GM12878 (cell line): ENCODE results near the gene FOXP1. TPM values are rescaled to one million over a fixed set of nuclear protein-coding genes. Genes with fewer than 3 reads are reported as not detected.

Experiments
- ATAC-seq: fragments of 200-7000 bp; cut with Tn5 transposase; 3 replicates; pipeline ENCODE4 v1.9.1; 2020; ENCODE audit warnings: mild to moderate bottlenecking, moderate library complexity
- BruUV-seq: library from RNA; stranded (reverse); fragments of 400-500 nt; replicated peaks from 2 replicates; lab custom pipeline; 2021; lab: Mats Ljungman, UMichigan
- CTCF ChIA-PET: fragments of 300-600 bp; sonication (Branson Sonifier 250); formaldehyde crosslinking; extraction: SDS; loops from one replicate; lab custom pipeline; 2021; ENCODE audit warnings: inconsistent platforms; lab: Yijun Ruan, JAX
- POLR2A ChIA-PET: fragments of 350-600 bp; formaldehyde crosslinking; extraction: SDS; loops from one replicate; lab custom pipeline; 2021; ENCODE audit warnings: inconsistent platforms; lab: Charles Lee
- RAD21 ChIA-PET: fragments of 300-600 bp; sonication (Branson Sonifier 250); formaldehyde crosslinking; loops from one replicate; lab custom pipeline; 2023; ENCODE audit warnings: antibody characterized with exemption; ENCODE audit not compliant: unreplicated experiment; lab: Charles Lee
- SMC1A ChIA-PET: fragments of 300-600 bp; sonication (Branson Sonifier 250); formaldehyde crosslinking; loops from one replicate; lab custom pipeline; 2023; ENCODE audit not compliant: unreplicated experiment, uncharacterized antibody; lab: Charles Lee
- DNase-seq: peaks from one replicate; pipeline ENCODE4 v3.0.0-alpha.2; 2011; ENCODE audit warnings: low read depth, low spot score
- FAIRE-seq: peaks from 3 replicates; lab custom pipeline; 2011; peaks lifted over from hg19 to GRCh38; lab: Jason Lieb, UNC
- H2AFZ ChIP-seq: 2 replicates; pipeline ENCODE4 v1.6.0; 2011; ENCODE audit warnings: low read depth, low read length, control low read depth; ENCODE audit not compliant: control insufficient read depth
- H3K27ac ChIP-seq: 2 replicates; pipeline ENCODE4 v1.5.1; 2011; ENCODE audit warnings: control low read depth; ENCODE audit not compliant: control insufficient read depth, insufficient read depth
- H3K27me3 ChIP-seq, 2 experiments: replicated peaks in 1 of 2; 2 replicates each; pipeline versions ENCODE4 v1.6.0 to v1.6.1; 2011; ENCODE audit warnings: low read length in 1 of 2; ENCODE audit not compliant: control insufficient read depth in 2 of 2, insufficient read depth in 2 of 2
- H3K36me3 ChIP-seq, 2 experiments: 2 replicates each; pipeline ENCODE4 v1.5.1; 2011; ENCODE audit warnings: low read length in 1 of 2; ENCODE audit not compliant: control insufficient read depth in 2 of 2, insufficient read depth in 2 of 2
- H3K4me1 ChIP-seq: 2 replicates; pipeline ENCODE4 v1.6.1; 2011; ENCODE audit warnings: mild to moderate bottlenecking, low read length, moderate library complexity, mixed read lengths; ENCODE audit not compliant: control insufficient read depth, insufficient read depth
- H3K4me2 ChIP-seq: 2 replicates; pipeline ENCODE4 v1.6.0; 2011; ENCODE audit warnings: control low read depth; ENCODE audit not compliant: control insufficient read depth, insufficient read depth
- H3K4me3 ChIP-seq: fragments of 200-600 bp; sonication (generic); 2 replicates; pipeline ENCODE4 v1.5.1; 2016
- H3K79me2 ChIP-seq: 2 replicates; pipeline ENCODE4 v1.6.0; 2011; ENCODE audit warnings: low read length; ENCODE audit not compliant: control insufficient read depth, insufficient read depth
- H3K9ac ChIP-seq: 2 replicates; pipeline ENCODE4 v1.8.0; 2011; ENCODE audit warnings: low read length, control low read depth, mixed read lengths; ENCODE audit not compliant: control insufficient read depth, insufficient read depth
- H3K9me3 ChIP-seq: replicated peaks from 3 replicates; pipeline ENCODE4 v1.5.1; 2011; ENCODE audit warnings: mild to moderate bottlenecking, low read length; ENCODE audit not compliant: control insufficient read depth, insufficient read depth
- H4K20me1 ChIP-seq: 2 replicates; pipeline ENCODE4 v1.6.0; 2011; ENCODE audit not compliant: control insufficient read depth, insufficient read depth
- BHLHE40 ChIP-seq, 2 experiments: fragments of 450-650 bp in 1 of 2; IDR thresholded peaks; 2 replicates each; pipeline ENCODE4 v1.6.1; 2011 to 2017; ENCODE audit warnings: low read depth in 2 of 2, borderline replicate concordance in 1 of 2, improper control_type of control experiment in 1 of 2, low read length in 1 of 2, mild to moderate bottlenecking in 1 of 2
- EP300 ChIP-seq, 2 experiments: fragments of 150-350 bp in 1 of 2; IDR thresholded peaks; 2 replicates each; pipeline ENCODE4 v1.6.1; 2011 to 2012; ENCODE audit warnings: low read depth in 2 of 2, low read length in 2 of 2, borderline replicate concordance in 1 of 2, improper control_type of control experiment in 1 of 2, inconsistent platforms in 1 of 2; ENCODE audit not compliant: control insufficient read depth in 1 of 2
- GABPA ChIP-seq: IDR thresholded peaks from 2 replicates; pipeline ENCODE4 v1.6.1; 2014; ENCODE audit warnings: antibody characterized with exemption, low read depth, mild to moderate bottlenecking, inconsistent platforms
- PAX5 ChIP-seq: IDR thresholded peaks from 2 replicates; pipeline ENCODE4 v1.6.1; 2011; ENCODE audit warnings: low read depth, low read length, borderline replicate concordance
- PAX8 ChIP-seq: fragments of 450-650 bp; IDR thresholded peaks from 2 replicates; pipeline ENCODE4 v1.6.1; 2017; ENCODE audit warnings: mild to moderate bottlenecking, moderate library complexity
- SIX5 ChIP-seq: IDR thresholded peaks from 2 replicates; pipeline ENCODE4 v1.6.1; 2011; ENCODE audit warnings: mild to moderate bottlenecking, low read depth, low read length, moderate library complexity; ENCODE audit not compliant: severe bottlenecking
- SUZ12 ChIP-seq: fragments of 200-600 bp; sonication (generic); IDR thresholded peaks from one replicate; pipeline ENCODE4 v1.6.1; 2018; ENCODE audit warnings: antibody characterized with exemption, mild to moderate bottlenecking; ENCODE audit not compliant: unreplicated experiment
- TARDBP ChIP-seq: IDR thresholded peaks from 2 replicates; pipeline ENCODE4 v1.6.1; 2016; ENCODE audit warnings: borderline replicate concordance
- ZNF217 ChIP-seq: fragments of 450-650 bp; IDR thresholded peaks from 2 replicates; pipeline ENCODE4 v1.6.1; 2017; ENCODE audit warnings: antibody characterized with exemption, mild to moderate bottlenecking
- in situ Hi-C: fragments of 300-500 bp; cut with MboI; formaldehyde crosslinking; loops from 9 replicates; pipeline ENCODE4 v1.14.3; 2018; ENCODE audit warnings: mixed read lengths
- intact Hi-C: fragments of 100-400 bp; cut with micrococcal nuclease; formaldehyde crosslinking; loops from one replicate; pipeline ENCODE4 v1.14.2; 2022; ENCODE audit not compliant: unreplicated experiment
- polyA plus RNA-seq, 11 experiments: library from polyadenylated mRNA; depleted of rRNA in 4 of 11; unstranded in 6 of 11; stranded (reverse) in 5 of 11; fragments of >200 nt; fragmentation: Nextera tagmentation in 4 of 11; fragmentation: Illumina TruSeq in 1 of 11; extraction: Ambion mirVana in 4 of 11; extraction: Trizol in 1 of 11; gene quantifications; 1 replicate in 1 of 11; 2 replicates in 10 of 11; pipeline versions ENCODE4 v1.2.1 to v1.2.3, GENCODE V29; 2011 to 2016; ENCODE audit warnings: inconsistent platforms in 2 of 11, missing spikeins in 2 of 11, low read depth in 1 of 11
- total RNA-seq, 4 experiments: library from RNA; depleted of rRNA in 3 of 4; stranded (reverse); fragments of >200 nt in 3 of 4; fragmentation: Illumina TruSeq in 1 of 4; extraction: Trizol in 1 of 4; gene quantifications; 2 replicates each; pipeline versions ENCODE4 v1.2.1 to v1.2.3, GENCODE V29; 2013 to 2021
- TF ChIP-seq, protein P1 (sequence below): fragments of 450-650 bp; IDR thresholded peaks from 2 replicates; pipeline ENCODE4 v1.6.1; 2018; ENCODE audit warnings: mild to moderate bottlenecking, low read depth, moderate library complexity; ENCODE audit not compliant: partially characterized antibody

FOXP1 gene
- total and polyA plus RNA-seq, 10 of the 15 experiments (the other 5 are each of a cell fraction or from before 2014, with no cell fraction given): 0.05 to 1.6 (median 0.20) TPM; not detected in 1

DNA sequence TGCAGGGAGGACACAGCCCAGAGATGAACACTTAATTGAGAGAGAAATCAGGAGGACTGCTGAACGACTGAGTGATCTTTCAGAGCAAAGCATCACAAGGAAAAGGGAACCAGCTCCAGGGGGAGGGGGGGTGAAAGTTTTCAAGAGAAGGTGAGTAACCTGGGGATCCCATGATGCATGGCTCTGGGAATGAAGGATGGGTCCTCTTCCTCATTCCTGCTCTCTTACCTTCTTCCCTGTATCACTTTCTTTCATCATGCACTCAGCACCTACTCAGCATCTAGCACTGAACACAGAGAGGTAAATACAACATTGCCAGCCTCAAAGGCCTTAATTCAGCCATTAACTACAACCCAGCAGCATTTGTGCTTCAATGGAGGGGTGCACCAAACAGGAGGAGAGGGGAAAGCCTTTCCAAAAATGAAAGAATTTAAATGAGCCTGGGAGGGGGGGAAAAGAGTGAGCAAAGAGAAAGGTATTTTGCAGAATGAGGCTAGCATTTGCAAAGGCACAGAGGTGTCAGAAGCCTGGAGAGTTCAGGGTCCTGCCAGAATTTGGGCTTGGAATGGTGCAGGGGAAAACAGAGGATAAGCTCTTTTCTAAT is 427.4 kb downstream of the FOXP1 start (continued):
- TF ChIP-seq, protein P1, sequence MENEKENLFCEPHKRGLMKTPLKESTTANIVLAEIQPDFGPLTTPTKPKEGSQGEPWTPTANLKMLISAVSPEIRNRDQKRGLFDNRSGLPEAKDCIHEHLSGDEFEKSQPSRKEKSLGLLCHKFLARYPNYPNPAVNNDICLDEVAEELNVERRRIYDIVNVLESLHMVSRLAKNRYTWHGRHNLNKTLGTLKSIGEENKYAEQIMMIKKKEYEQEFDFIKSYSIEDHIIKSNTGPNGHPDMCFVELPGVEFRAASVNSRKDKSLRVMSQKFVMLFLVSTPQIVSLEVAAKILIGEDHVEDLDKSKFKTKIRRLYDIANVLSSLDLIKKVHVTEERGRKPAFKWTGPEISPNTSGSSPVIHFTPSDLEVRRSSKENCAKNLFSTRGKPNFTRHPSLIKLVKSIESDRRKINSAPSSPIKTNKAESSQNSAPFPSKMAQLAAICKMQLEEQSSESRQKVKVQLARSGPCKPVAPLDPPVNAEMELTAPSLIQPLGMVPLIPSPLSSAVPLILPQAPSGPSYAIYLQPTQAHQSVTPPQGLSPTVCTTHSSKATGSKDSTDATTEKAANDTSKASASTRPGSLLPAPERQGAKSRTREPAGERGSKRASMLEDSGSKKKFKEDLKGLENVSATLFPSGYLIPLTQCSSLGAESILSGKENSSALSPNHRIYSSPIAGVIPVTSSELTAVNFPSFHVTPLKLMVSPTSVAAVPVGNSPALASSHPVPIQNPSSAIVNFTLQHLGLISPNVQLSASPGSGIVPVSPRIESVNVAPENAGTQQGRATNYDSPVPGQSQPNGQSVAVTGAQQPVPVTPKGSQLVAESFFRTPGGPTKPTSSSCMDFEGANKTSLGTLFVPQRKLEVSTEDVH: no peak
- no peak for TF ChIP-seq SIX5

DNA sequence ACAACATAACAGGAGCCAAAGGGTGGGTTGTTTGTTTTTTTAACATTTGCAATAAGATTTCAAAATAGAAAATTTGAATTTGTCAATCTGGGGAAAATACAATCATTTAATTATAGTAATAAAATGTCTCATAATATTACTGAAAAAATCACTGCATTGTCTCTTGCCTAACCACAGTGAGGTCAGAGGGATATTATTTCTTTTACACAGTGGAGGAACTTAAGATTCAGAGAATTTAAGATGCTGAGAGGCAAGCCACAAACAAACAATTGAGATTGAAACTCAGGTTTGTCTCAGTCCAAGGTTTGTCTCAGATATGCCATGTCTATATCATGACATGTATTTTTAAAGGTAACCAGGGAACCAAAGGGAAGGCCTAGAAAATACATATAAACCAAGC is 428.7 kb downstream of the FOXP1 start:
- Histone ChIP-seq H3K9me3 (no peaks in the 10 kb centered on the region), H4K20me1 (no peaks in the 10 kb centered on the region), H3K79me2 (no peaks in the 10 kb centered on the region), H3K27me3 (no peaks in the 10 kb centered on the region), H3K4me2 (no peak overlapping the region), H3K27ac (no peak overlapping the region), H2AFZ (no peak overlapping the region), H3K4me1 (no peaks in the 10 kb centered on the region), H3K9ac (no peak overlapping the region), H3K36me3 (no peaks in the 10 kb centered on the region), H3K4me3 (no peak overlapping the region)
- CTCF ChIA-PET: no interaction called here
- SMC1A ChIA-PET: no interaction called here
- in situ Hi-C loops (no loop called here), intact Hi-C loops (loop anchor here (10.0 kb wide), 1 partner anchor 150 kb away; no protein-coding TSS in a partner anchor)
- RAD21 ChIA-PET: no interaction called here
- POLR2A ChIA-PET: no interaction called here
- BruUV-seq: no TSS peak
- no peak for TF ChIP-seq PAX8
- no peak for TF ChIP-seq TARDBP
- no peak for TF ChIP-seq PAX5
- no peak for TF ChIP-seq ZNF217
- TF ChIP-seq SUZ12: no peak
- TF ChIP-seq EP300 (IDR thresholded peaks at IDR 0.05; ENCODE audit: borderline replicate concordance in 1 of 2, control insufficient read depth in 1 of 2, low read depth in 2 of 2, low read length in 2 of 2): no peak
- no peak for TF ChIP-seq GABPA
- TF ChIP-seq BHLHE40 (IDR thresholded peaks at IDR 0.05; ENCODE audit: borderline replicate concordance in 1 of 2, low read depth in 2 of 2, low read length in 1 of 2): no peak
- no peak for DNase-seq
- no peak for FAIRE-seq
- no peak for ATAC-seq
